GM23248 (cell line): ENCODE results near the gene ILF3.

ENCODE experiments used
- EZH2 ChIP-seq: fragments of 200-600 bp; sonication (generic); IDR thresholded peaks from 2 replicates; pipeline ENCODE4 v1.6.1; 2018; ENCODE audit warnings: antibody characterized with exemption, mild to moderate bottlenecking; ENCODE audit not compliant: insufficient read depth, poor library complexity, severe bottlenecking
- EZH2phosphoT487 ChIP-seq: fragments of 200-600 bp; sonication (generic); IDR thresholded peaks from 2 replicates; pipeline ENCODE4 v1.6.1; 2018; ENCODE audit warnings: antibody characterized with exemption, moderate library complexity, mild to moderate bottlenecking, low read depth; ENCODE audit not compliant: insufficient read depth

- TF ChIP-seq EZH2phosphoT487 (no peak), EZH2 (no peak)
Measured at GRCh38 chr19:10640361-10640760, 13.8 kb upstream of the ILF3 start.
